Endothelial cell of umbilical vein (primary cell): ENCODE results near the gene R3HCC1L.

Source experiments
- EZH2 ChIP-seq: IDR thresholded peaks from 2 replicates; pipeline ENCODE4 v1.6.1; 2012; ENCODE audit warnings: borderline replicate concordance, low read depth, mild to moderate bottlenecking, moderate library complexity, low read length, inconsistent platforms; ENCODE audit not compliant: severe bottlenecking
- POLR2A ChIP-seq: IDR thresholded peaks from 2 replicates; pipeline ENCODE4 v1.6.1; 2012; ENCODE audit warnings: low read depth, mild to moderate bottlenecking, control low read depth, low read length
- TF ChIP-seq, protein P1 (sequence below), 2 donors: IDR thresholded peaks; 1 replicate in 1 of 2; 2 replicates in 1 of 2; pipeline ENCODE4 v1.5.1; 2011; ENCODE audit warnings: low read length in 2 of 2, mild to moderate bottlenecking in 2 of 2, moderate library complexity in 2 of 2, control low read depth in 1 of 2, inconsistent platforms in 1 of 2, low read depth in 1 of 2; ENCODE audit not compliant: insufficient read depth in 1 of 2; ENCODE audit errors: extremely low read depth in 1 of 2

GRCh38 chr10:98106531-98106930 is 27.9 kb upstream of the R3HCC1L start:
- TF ChIP-seq POLR2A (no peak), EZH2 (no peak)
- TF ChIP-seq, protein P1, sequence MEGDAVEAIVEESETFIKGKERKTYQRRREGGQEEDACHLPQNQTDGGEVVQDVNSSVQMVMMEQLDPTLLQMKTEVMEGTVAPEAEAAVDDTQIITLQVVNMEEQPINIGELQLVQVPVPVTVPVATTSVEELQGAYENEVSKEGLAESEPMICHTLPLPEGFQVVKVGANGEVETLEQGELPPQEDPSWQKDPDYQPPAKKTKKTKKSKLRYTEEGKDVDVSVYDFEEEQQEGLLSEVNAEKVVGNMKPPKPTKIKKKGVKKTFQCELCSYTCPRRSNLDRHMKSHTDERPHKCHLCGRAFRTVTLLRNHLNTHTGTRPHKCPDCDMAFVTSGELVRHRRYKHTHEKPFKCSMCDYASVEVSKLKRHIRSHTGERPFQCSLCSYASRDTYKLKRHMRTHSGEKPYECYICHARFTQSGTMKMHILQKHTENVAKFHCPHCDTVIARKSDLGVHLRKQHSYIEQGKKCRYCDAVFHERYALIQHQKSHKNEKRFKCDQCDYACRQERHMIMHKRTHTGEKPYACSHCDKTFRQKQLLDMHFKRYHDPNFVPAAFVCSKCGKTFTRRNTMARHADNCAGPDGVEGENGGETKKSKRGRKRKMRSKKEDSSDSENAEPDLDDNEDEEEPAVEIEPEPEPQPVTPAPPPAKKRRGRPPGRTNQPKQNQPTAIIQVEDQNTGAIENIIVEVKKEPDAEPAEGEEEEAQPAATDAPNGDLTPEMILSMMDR (IDR thresholded peaks at IDR 0.05; ENCODE audit: extremely low read depth in 1 of 2, insufficient read depth in 1 of 2, low read depth in 1 of 2, low read length in 2 of 2): no peak
